ENCODE results near the gene MEGF6. TPM values are rescaled to one million over a fixed set of nuclear protein-coding genes. Genes with fewer than 3 reads are reported as not detected.

Gene MEGF6
- total RNA-seq, 1 experiment from 2014 or later = 65.3 TPM

GRCh38 chr1:3519301-3519885 is 91.9 kb downstream of the MEGF6 start:
- TF ChIP-seq CTCF (conservative IDR thresholded peaks at IDR 0.05) (no peak), EZH2 (IDR thresholded peaks at IDR 0.05; ENCODE audit: low read depth) (no peak)
- Histone ChIP-seq H3K79me2 (ENCODE audit: low read depth) (no peaks in the 10 kb centered on the region), H4K20me1 (ENCODE audit: insufficient read depth) (peaks cover 5% of the 10 kb centered on the region; the same call in 1 of the 2 replicates), H3K36me3 (ENCODE audit: low read depth) (peaks cover 5% of the 10 kb centered on the region; the same call in 1 of the 2 replicates), H2AFZ (no peak overlapping the region), H3K9me3 (ENCODE audit: insufficient read depth, low read depth) (no peaks in the 10 kb centered on the region), H3K4me2 (no peak overlapping the region), H3K27ac (no peak overlapping the region), H3K27me3 (ENCODE audit: insufficient read depth, low read depth) (no peaks in the 10 kb centered on the region), H3K4me1 (replicated peaks; ENCODE audit: insufficient read depth) (no peaks in the 10 kb centered on the region), H3K9me2 (ENCODE audit: insufficient read depth) (no peaks in the 10 kb centered on the region), H3F3A (ENCODE audit: insufficient read depth, low read depth) (no peaks in the 10 kb centered on the region), H3K4me3 (no peak overlapping the region)
- BruUV-seq (replicated peaks) = no TSS peak
- ChIA-PET POLR2A (ENCODE audit: unreplicated experiment) (no interaction called here), CTCF (no interaction called here)
- intact Hi-C loops (cut with micrococcal nuclease; ENCODE audit: unreplicated experiment) = no loop called here
- DNase-seq = no peak

GRCh38 chr1:3518756-3519155 is 92.6 kb downstream of the MEGF6 start:
- TF ChIP-seq CTCF (conservative IDR thresholded peaks at IDR 0.05) (no peak), EZH2 (IDR thresholded peaks at IDR 0.05; ENCODE audit: low read depth) (no peak)
- Histone ChIP-seq H4K20me1 (ENCODE audit: insufficient read depth) (no peaks in the 10 kb centered on the region), H3K36me3 (ENCODE audit: low read depth) (peaks cover 5% of the 10 kb centered on the region; the same call in 1 of the 2 replicates), H3F3A (ENCODE audit: insufficient read depth, low read depth) (no peaks in the 10 kb centered on the region; the same call in 1 of the 2 replicates), H3K9me2 (ENCODE audit: insufficient read depth) (no peaks in the 10 kb centered on the region), H3K4me1 (replicated peaks; ENCODE audit: insufficient read depth) (no peaks in the 10 kb centered on the region), H3K27me3 (ENCODE audit: insufficient read depth, low read depth) (no peaks in the 10 kb centered on the region), H3K4me3 (no peak overlapping the region), H3K9me3 (ENCODE audit: insufficient read depth, low read depth) (no peaks in the 10 kb centered on the region), H2AFZ (no peak overlapping the region), H3K27ac (no peak overlapping the region), H3K79me2 (ENCODE audit: low read depth) (no peaks in the 10 kb centered on the region), H3K4me2 (no peak overlapping the region)
- POLR2A ChIA-PET (ENCODE audit: unreplicated experiment) = no interaction called here
- DNase-seq = no peak
- BruUV-seq (replicated peaks) = no TSS peak
- intact Hi-C loops (cut with micrococcal nuclease; ENCODE audit: unreplicated experiment) = no loop called here
- CTCF ChIA-PET = interaction anchor here (0.5 kb wide), 1 partner anchor 28 kb away, joined by 5 read pairs; no protein-coding TSS in a partner anchor

- no peaks in the 10 kb centered on the region for H3K9me2 ChIP-seq (ENCODE audit: insufficient read depth)
- no peaks in the 10 kb centered on the region; the same call in 1 of the 2 replicates for H3F3A ChIP-seq (ENCODE audit: insufficient read depth, low read depth)
- no peaks in the 10 kb centered on the region for H3K4me1 ChIP-seq (replicated peaks; ENCODE audit: insufficient read depth)
- no peak for TF ChIP-seq EZH2 (IDR thresholded peaks at IDR 0.05; ENCODE audit: low read depth)
- peak; percentile 81 for TF ChIP-seq CTCF (conservative IDR thresholded peaks at IDR 0.05)
- ChIA-PET POLR2A (ENCODE audit: unreplicated experiment) (no interaction called here), CTCF (interaction anchor here (0.5 to 0.6 kb wide), 2 partner anchors 27 to 36 kb away, joined by 5 to 6 read pairs; no protein-coding TSS in a partner anchor)
- BruUV-seq (replicated peaks) = no TSS peak
- no peak for DNase-seq
- no peak overlapping the region for H3K4me3 ChIP-seq
- no peaks in the 10 kb centered on the region for H4K20me1 ChIP-seq (ENCODE audit: insufficient read depth)
- H3K9me3 ChIP-seq (ENCODE audit: insufficient read depth, low read depth) = no peaks in the 10 kb centered on the region
- intact Hi-C loops (cut with micrococcal nuclease; ENCODE audit: unreplicated experiment) = no loop called here
- H2AFZ ChIP-seq = no peak overlapping the region
- H3K27me3 ChIP-seq (ENCODE audit: insufficient read depth, low read depth) = no peaks in the 10 kb centered on the region
- no peaks in the 10 kb centered on the region for H3K79me2 ChIP-seq (ENCODE audit: low read depth)
- H3K27ac ChIP-seq = no peak overlapping the region
- H3K36me3 ChIP-seq (ENCODE audit: low read depth) = peaks cover 5% of the 10 kb centered on the region; the same call in 1 of the 2 replicates
- H3K4me2 ChIP-seq = no peak overlapping the region
These were observed 93.1 kb downstream of the MEGF6 start for GRCh38 chr1:3518256-3518655.

All from PC-9 (cell line).